Left ventricle myocardium inferior (tissue), 1 donor: ENCODE data around the gene NTRK3. TPM values are rescaled to one million over a fixed set of nuclear protein-coding genes. Genes with fewer than 3 reads are reported as not detected.

ENCODE experiments used
- DNase-seq: peaks from one replicate; pipeline ENCODE4 v3.0.0-alpha.2; 2020
- H3K27ac ChIP-seq: fragments of 200-600 bp; replicated peaks from 2 replicates; pipeline ENCODE4 v1.8.0; 2021
- H3K27me3 ChIP-seq: fragments of 200-600 bp; 2 replicates; pipeline ENCODE4 v1.8.0; 2021; ENCODE audit warnings: low read depth
- H3K36me3 ChIP-seq: fragments of 200-600 bp; 2 replicates; pipeline ENCODE4 v1.8.0; 2021
- H3K4me1 ChIP-seq: fragments of 200-600 bp; 2 replicates; pipeline ENCODE4 v1.8.0; 2021
- H3K4me3 ChIP-seq: fragments of 200-600 bp; 2 replicates; pipeline ENCODE4 v1.8.0; 2021; ENCODE audit warnings: mild to moderate bottlenecking, moderate library complexity
- H3K9me3 ChIP-seq: fragments of 200-600 bp; replicated peaks from 2 replicates; pipeline ENCODE4 v1.8.0; 2021
- CTCF ChIP-seq: fragments of 200-600 bp; IDR thresholded peaks from 2 replicates; pipeline ENCODE4 v1.8.0; 2021; ENCODE audit warnings: antibody characterized with exemption, mild to moderate bottlenecking, borderline replicate concordance
- intact Hi-C: fragments of 100-400 bp; cut with micrococcal nuclease; formaldehyde crosslinking; loops from one replicate; pipeline ENCODE4 v1.11.0; 2022
- total RNA-seq: library from RNA; stranded (reverse); fragmentation: NEBNext Ultra II Directional; extraction: Animal tissue kit (Norgen Biotek cat#: 25700); gene quantifications from one replicate; pipeline ENCODE4 v1.2.1, GENCODE V29; 2021
- donor health status: DM: no; HTN: yes; CAD: no; lungs with severe emphysema.

The NTRK3 gene
- total RNA-seq, 1 donor from 2014 or later, result 1.6 TPM

GRCh38 chr15:88125576-88125975, 131.0 kb downstream of the NTRK3 start:
- Histone ChIP-seq H3K27ac (no peak overlapping the region), H3K4me1 (no peaks in the 10 kb centered on the region), H3K27me3 (no peaks in the 10 kb centered on the region), H3K9me3 (no peaks in the 10 kb centered on the region), H3K36me3 (no peaks in the 10 kb centered on the region), H3K4me3 (no peak overlapping the region)
- DNase-seq, result no peak
- intact Hi-C loops, result no loop called here
- no peak for TF ChIP-seq CTCF

- H3K27me3 ChIP-seq, result peaks cover 2% of the 10 kb centered on the region
- H3K4me3 ChIP-seq, result no peak overlapping the region
- no peaks in the 10 kb centered on the region for H3K36me3 ChIP-seq
- TF ChIP-seq CTCF, result no peak
- H3K4me1 ChIP-seq, result no peaks in the 10 kb centered on the region
- no peak overlapping the region for H3K27ac ChIP-seq
- intact Hi-C loops, result no loop called here
- H3K9me3 ChIP-seq, result no peaks in the 10 kb centered on the region
- no peak for DNase-seq
These were observed 132.3 kb downstream of the NTRK3 start for GRCh38 chr15:88124199-88124598.

- no peak overlapping the region for H3K4me3 ChIP-seq
- no peaks in the 10 kb centered on the region for H3K36me3 ChIP-seq
- intact Hi-C loops, result no loop called here
- H3K27ac ChIP-seq, result no peak overlapping the region
- peaks cover 20% of the 10 kb centered on the region for H3K27me3 ChIP-seq
- no peaks in the 10 kb centered on the region for H3K9me3 ChIP-seq
- DNase-seq, result no peak
- H3K4me1 ChIP-seq, result no peaks in the 10 kb centered on the region
- no peak for TF ChIP-seq CTCF
These were observed 134.5 kb downstream of the NTRK3 start for GRCh38 chr15:88121968-88122530.

GRCh38 chr15:88120026-88120425, 136.5 kb downstream of the NTRK3 start:
- Histone ChIP-seq H3K27me3 (peaks cover 30% of the 10 kb centered on the region), H3K27ac (no peak overlapping the region), H3K9me3 (no peaks in the 10 kb centered on the region), H3K4me1 (no peaks in the 10 kb centered on the region), H3K36me3 (no peaks in the 10 kb centered on the region), H3K4me3 (no peak overlapping the region)
- intact Hi-C loops, result no loop called here
- no peak for DNase-seq
- TF ChIP-seq CTCF, result no peak

GRCh38 chr15:88118741-88119140, 137.8 kb downstream of the NTRK3 start:
- Histone ChIP-seq H3K36me3 (no peaks in the 10 kb centered on the region), H3K4me3 (no peak overlapping the region), H3K4me1 (no peaks in the 10 kb centered on the region), H3K9me3 (no peaks in the 10 kb centered on the region), H3K27ac (no peak overlapping the region), H3K27me3 (peaks cover 32% of the 10 kb centered on the region)
- TF ChIP-seq CTCF, result no peak
- intact Hi-C loops, result no loop called here
- no peak for DNase-seq
